Measurements from ENCODE around the gene KCNAB1.

- TF ChIP-seq CTCF (IDR thresholded peaks at IDR 0.05) (no peak), POLR2AphosphoS5 (IDR thresholded peaks at IDR 0.05; ENCODE audit: insufficient read depth in 1 of 2, low read depth in 1 of 2) (no peak)
Observed at GRCh38 chr3:156187146-156187769, 66.9 kb downstream of the KCNAB1 start.
